Gastroesophageal sphincter (tissue), 3 donors: Measurements from ENCODE around the gene SLCO3A1.

Source experiments
- CTCF ChIP-seq, 4 experiments: fragments of 200-600 bp in 2 of 4; fragments of 450-650 bp in 2 of 4; sonication (generic) in 1 of 4; IDR thresholded peaks; one replicate each; pipeline ENCODE4 v1.5.1; 2017 to 2019; ENCODE audit warnings: antibody characterized with exemption in 4 of 4, mild to moderate bottlenecking in 2 of 4, moderate library complexity in 2 of 4
- POLR2A ChIP-seq, 2 donors: fragments of 450-650 bp; IDR thresholded peaks; one replicate each; pipeline ENCODE4 v1.6.1; 2017; ENCODE audit warnings: antibody characterized with exemption in 2 of 2, mild to moderate bottlenecking in 2 of 2, moderate library complexity in 1 of 2

GRCh38 chr15:92049290-92049989 is 195.9 kb downstream of the SLCO3A1 start:
- TF ChIP-seq CTCF (IDR thresholded peaks at IDR 0.05) (no peak), POLR2A (IDR thresholded peaks at IDR 0.05) (no peak)
